HG02642 (cell line): ENCODE data around the gene AGAP3.

Experiments
- ATAC-seq: cut with Tn5 transposase; IDR thresholded peaks from one replicate; pipeline ENCODE4 v1.9.1; 2021; ENCODE audit warnings: mild to moderate bottlenecking; ENCODE audit not compliant: unreplicated experiment, poor library complexity

The AGAP3 gene

DNA sequence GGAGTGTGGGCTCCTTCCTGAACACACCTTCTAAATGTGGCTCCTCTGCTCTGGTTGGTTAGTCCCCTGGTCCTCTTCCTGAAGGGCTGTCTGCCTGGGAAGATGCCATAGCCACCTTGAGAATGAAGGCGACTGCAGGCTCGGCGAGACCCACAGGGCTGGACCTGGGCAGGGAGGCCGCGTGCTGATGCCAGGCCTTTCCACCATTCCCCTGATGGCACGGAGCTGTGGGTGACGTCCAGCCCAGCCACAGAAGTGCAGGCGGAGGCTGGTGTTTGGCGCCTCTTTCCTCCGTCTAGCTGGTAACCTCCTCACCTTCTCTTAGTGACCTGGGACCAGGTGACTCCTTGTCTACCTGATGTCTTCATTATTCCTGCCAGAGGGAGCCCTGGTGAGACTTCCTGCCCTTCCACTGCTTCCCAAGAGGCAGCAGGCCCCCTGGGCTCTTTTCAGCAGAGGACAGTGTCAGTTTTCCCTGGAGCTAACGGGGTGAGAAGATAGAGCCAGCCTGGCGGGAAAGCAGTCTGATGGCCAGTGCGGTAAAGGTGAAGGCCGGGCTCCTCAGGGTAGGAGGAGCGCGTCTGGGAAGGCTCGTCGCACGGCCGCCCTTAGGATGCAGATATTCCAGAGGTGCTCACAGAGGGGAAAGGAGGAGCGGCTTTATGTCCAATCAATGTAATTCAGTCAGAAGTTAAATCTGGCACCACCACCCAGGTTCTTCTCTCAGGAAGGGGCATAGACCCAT, 46.4 kb downstream of the AGAP3 start:
- no peak for ATAC-seq

DNA sequence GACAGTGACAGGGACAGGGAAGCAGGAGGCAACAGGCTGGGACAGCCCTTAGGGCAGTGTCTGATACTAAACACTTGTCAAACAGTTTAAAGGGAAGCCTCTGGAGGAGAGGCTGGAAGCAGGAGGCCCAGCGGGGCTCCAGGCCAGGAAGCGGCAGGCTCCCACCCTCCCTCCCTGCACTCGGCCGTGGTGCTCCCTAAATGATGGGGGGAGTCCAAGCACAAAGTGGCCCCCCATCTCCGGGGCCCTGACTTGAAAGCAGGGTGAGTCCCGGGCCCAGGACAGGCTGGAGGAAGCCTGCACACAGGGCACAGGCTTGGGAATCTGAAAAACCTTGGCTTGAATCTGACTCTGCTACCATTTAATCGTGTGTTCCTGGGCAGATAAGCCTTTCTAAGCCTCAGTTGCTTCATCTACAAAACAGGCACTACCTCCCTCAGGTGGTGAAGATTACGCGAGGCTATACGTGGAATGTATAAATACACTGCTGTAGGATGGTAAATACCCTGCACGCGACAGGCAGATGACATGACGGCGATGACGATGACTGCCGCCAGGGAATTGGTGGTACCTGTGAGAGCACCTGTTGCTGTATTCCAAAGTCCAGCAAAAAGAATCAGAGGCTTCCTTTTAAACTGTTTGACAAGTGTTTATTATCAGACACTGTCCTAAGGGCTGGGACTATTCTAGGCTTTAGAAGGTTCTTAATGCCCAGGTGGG, 47.2 kb downstream of the AGAP3 start:
- no peak for ATAC-seq

DNA sequence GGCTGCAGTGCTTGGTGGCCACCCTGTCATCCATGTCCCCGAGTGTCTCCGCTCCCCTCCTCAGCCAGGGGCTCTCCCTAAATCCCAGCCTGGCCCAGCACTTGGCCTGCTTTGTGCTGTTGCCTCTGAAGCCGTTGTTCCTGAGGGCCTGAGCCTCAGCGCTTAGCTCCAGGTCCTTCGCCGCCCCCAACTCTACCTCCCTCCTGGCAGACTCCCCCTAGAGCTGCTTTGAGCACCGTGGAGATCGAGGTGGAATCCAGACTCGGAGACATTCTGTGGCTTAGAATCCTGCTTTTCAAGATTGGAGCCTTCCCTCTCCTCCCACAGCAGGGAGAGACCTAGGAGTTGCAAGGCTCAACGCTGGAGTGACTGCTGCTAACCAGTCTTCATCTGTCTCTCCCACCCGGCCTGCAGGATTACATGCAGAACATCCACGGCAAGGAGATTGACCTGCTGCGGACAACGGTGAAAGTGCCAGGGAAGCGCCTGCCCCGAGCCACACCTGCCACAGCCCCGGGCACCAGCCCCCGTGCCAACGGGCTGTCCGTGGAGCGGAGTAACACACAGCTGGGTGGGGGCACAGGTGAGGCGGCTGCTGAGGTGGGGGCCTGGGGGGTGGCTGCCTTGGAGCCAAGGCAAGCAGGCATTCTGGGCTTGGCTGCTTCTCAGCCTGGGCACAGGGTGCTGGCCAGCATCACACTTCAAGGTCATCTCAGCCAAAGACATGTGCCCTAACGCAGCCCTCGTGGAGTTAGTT, 47.9 kb downstream of the AGAP3 start:
- no peak for ATAC-seq

DNA sequence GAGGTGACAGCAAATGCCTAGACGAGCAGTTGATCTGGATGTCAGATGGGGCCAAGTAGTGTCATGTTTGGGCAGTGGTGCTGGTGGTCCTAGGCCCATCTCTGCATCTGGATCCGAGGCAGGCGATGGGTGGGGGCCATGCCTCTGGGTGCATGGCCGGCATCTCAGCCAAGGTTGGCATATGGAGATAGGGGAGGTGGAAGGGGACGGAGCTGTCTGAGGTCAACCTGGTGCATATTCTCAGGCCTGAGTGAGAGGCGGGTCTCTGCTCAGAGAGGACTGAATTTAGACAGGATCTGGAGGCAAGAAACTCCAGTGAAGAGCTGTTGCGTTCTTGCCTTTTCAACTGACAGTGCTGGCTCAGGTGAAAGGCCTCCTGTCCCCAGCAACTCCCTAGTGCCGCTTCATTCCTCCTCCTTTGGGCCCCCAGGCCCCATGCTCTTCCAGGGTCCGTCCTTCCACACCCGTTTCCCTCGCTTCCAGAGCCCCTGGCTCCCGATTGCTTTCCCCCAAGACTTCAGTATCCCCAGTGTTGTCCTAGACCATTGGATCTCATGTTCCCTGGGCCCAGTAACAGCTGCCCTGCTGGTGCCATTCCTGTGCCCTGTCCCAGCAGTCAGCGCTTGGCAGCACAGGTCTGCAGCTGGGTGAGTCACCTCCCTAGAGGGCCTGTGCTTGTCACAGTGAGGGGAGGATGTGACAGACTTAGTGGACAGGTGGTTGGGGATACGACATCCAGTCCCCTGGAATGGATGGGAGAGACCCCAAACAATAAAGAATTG, 48.7 kb downstream of the AGAP3 start:
- no peak for ATAC-seq

DNA sequence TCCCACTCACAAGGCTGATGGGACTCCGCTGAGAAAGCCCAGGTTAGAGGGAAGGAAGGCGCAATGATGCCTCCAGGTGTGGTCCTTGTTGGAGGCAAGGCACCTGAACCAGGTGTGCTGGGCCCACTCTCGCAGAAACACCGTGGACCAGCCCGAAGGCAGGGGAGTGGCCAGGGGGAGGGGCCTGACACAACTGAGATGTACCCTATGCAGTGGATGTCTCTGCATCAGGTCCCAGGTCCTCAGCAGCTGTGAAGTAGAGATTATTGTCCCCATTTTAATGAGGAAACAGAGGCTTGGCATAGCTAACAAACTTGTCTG, 49.2 kb downstream of the AGAP3 start:
- no peak for ATAC-seq

DNA sequence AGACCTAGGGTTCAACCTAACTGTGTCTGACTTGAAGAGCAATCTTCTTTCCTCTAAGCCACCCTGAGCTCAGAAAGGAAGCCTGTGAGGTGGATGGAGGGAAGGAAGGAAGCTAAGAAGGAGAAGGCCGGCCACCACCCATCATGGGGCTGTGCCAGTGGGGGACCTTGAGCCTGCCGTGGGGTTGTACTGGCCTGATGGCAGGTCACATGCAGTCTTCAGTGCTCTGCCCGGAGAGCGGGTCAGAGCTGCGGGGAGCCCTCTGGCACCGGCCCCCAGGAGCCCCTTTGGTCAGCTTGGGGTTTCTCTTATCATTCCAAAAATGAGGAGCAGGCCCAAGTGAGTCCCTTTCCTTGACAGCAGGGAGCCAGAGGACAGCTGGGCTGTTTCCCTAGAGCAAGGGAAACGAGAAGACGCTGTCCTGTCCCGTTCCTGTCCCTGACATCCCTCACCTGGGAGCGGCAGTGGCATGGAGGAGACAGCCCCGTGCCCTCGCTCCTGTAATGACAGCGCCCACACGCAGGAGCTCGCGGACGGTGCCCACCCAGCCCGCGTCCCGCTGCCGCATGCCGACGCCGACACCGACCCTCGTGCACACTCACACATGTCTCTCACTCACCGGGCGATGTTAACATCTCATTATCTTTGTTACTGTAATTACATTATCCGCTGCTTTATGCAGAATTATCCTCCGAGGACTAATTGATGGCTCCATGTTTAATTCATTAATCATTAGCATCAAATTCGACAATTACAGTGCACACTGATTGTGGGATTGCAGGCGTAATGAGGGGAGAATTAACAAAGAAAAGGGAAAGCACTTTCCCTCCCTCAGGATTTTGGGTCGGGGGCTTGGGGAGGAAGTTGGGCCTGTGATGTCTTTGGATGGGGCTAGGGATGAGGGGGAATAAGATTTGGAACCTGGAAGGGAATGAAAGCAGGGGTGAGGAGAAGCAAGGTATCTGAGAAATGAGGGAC, 49.9 kb downstream of the AGAP3 start:
- ATAC-seq: no peak

DNA sequence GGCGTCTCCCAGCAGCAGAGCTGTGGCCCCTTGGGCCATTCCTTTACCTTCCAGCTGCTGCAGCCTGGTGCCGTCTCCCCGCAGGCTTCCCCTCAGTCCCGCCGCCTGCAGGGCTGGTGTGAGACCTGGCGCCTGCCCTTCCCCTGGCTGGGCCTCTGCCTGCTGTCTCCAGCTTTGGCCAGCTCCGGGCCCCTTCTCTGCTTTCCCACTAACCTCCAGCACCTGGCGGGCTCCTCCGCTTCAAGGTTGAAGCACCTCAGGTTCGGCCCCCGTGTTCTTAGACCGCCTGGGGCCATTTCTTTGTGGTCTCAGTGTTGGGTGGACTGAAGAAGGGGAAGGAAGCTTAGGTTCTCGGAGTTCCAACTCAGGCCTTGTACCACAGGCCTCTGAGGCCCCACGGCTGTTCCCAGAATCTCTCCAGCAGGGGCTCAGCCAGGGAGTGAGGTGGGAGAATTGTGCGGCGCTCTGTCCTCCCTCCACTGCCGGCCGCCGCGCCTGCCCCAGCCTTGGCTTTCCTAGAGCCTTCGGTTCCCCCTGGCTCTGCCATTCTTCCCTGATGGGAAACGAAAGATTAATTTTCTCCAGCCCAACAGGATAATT, 50.9 kb downstream of the AGAP3 start:
- ATAC-seq: no peak

DNA sequence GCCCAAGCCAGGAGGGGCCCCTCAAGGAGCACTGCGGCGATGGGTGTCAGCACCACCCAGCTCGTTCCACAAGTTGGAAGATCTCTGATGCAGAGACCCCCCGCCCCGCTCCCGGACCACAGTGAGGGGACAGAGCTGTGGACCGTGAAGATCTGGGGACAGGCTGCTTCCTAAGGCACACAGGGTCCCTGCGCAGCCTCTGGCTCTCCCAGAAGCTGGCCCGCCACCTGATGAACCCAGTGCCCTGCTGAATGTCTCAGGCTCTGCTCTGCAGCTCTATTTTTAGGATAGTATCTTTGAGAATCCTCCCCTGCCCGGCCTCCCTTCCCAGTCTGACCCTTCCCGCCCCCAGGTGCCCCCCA, 51.5 kb downstream of the AGAP3 start:
- no peak for ATAC-seq

DNA sequence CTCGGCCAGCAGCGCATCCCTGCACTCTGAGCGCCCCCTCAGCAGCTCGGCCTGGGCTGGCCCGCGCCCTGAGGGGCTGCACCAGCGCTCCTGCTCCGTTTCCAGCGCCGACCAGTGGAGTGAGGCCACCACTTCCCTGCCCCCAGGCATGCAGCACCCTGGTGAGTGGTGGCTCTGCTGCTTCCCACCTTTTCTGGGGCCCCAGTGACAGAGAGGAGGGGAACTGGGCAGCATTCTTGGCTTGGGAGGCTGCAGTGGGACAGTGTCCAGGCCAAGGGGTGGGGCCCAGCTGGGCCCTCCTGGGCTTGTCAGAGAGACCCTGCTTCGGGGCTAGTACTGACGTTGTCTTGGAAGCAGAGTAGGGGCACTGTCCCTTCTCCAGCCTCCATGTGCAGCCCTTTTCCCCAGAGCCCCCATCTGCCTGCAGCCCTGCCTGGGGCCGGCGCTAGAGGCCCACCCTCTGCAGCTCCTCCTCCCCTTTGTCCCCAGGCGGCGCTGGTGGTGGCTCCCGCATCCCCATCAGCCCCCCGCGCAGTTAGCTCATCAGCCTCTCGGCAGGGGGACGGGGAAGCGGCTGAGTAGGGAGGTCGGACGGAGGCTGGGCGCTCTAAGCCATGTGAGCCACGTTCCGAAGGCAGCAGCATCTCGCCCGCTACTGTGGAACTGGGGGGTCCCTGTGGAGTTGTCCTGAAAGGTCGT, 52.0 kb downstream of the AGAP3 start:
- no peak for ATAC-seq

DNA sequence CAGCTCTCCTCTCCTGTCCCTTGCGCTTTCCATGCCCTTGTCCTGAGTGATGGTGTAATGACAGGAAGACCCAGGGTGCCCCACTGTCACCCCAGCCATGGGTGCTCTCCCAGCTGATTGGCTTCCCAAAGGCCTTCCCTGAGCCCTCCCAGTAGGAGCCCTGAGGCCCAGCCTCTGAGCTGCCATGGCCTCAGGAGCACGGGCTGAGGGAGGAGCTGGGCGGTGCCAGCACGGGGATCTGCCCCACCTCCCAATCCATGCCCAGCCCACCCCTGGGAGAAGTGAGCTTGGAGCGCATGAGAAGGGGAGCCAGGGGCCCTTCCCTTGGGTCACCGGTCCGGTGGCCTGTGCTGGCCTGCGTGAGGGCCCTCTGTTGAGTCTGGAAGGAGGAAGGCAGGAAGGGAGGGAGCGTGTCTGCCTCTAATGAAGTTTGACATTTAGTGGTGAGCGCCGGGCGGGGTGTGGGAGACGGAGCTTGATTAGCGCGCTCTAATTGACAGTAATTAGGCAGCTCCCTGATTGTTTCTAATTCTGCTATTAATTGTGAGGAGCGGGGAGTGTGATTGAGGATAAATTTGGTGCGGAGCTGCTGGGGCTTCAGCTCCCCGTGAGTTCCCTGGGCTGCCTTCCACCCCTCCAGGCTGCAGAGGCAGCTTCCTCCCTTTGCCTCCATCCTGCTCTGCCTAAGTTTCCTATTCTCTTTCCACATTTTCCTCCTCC, 53.0 kb downstream of the AGAP3 start:
- ATAC-seq: no peak

DNA sequence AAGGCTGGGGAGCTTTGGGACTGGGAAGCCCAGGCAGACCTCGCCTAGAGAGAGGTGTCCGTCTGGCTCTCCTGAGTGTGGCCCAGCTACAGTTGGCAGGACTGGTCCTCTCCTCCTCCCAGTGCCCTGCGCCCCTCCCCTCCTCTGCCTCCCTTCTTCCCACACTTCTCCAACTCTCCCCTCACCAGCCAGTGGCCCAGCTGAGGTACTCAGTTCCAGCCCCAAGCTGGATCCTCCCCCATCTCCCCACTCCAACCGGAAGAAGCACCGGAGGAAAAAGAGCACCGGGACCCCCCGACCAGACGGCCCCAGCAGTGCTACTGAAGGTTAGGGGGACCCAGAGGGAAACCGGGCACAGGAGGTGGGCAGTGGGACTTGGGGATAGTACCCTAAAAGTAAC, 53.5 kb downstream of the AGAP3 start:
- no peak for ATAC-seq

DNA sequence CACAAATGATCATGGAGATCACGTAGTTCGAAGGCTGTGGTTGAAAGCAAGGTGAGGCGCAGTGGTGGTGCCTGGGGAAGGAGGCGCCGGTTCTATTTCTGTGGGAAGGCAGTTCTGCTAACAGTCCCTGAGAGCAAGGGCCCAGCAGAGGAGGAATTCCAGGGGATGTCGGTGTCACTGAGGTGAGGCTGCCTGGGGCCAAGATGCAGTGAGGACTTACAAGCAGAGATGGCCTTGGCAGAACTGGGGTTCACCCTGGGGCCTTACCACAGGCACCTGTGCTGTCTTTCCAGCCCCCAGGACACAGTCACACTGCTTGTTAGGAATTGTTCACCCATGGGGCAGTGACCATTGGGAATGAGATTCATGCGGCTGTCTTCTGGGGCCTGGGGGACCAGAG, 54.6 kb downstream of the AGAP3 start:
- ATAC-seq: no peak

DNA sequence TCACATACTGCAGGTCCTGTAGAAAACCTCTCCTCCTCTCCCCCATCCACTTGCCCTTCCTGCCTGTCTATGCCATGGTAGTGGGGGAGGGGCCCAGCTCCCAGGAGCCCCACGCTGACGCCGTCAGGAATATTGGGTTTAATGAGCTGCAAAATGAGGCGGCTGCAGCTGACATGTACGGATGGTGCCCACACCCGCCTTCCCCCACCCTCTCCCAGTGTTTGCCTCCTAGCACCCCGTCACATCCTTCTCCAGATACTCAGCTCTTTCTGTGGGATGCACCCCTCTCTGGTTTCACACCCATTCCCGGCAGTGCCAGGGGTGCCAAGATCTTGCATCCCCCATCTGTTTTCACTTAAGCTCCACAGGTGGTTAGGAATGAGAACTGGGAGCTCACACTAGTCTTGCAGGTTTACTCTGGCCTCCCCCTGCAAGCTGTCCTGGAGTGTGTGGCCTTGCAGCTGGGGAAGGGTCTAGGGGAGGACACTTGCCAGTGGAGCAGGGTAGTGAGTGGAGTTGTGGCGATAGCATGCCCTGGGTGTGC, 55.1 kb downstream of the AGAP3 start:
- no peak for ATAC-seq

DNA sequence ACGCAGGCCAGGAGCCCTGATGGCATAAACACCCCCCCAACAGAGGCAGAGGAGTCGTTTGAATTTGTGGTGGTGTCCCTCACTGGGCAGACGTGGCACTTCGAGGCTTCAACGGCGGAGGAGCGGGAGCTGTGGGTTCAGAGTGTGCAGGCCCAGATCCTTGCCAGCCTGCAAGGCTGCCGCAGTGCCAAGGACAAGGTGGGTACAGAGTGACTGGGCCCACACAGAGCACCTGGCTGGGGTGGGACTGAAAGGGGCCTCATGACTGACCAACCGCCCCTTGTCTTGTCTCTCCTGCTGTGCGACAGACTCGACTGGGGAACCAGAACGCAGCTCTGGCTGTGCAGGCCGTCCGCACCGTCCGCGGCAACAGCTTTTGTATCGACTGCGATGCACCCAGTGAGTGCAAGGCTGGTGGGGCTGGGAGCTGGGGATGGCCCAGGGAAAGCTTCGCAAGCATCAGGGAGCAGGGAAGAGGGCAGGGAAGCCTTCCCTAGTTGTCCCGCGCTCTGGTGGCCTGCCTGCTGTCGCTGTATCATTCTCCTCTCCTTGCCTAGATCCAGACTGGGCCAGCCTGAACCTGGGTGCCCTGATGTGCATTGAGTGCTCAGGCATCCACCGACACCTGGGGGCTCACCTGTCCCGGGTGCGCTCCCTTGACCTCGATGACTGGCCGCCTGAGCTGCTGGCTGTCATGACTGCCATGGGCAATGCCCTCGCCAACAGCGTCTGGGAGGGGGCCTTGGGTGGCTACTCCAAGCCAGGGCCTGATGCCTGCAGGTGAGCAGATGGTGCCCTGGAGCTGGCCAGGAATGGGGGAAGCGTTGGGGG, 55.8 kb downstream of the AGAP3 start:
- no peak for ATAC-seq

DNA sequence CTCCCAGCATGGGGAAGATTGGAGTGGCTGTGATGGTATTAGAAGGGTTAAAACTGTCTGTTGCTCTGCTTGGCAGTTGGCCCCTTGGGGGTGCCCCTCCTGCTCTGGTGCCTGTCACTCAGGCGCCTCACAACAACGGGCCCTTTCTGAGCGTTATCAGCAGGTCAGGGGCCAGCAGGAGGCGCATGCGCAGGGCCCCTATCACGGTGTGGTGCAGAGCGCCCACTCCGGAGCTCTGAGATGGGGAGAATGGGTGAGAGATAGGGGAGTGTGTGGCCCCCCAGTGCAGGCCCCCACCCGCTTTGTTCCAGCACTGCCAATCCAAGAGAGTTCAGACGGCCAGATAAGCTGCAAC, 56.4 kb downstream of the AGAP3 start:
- no peak for ATAC-seq

DNA sequence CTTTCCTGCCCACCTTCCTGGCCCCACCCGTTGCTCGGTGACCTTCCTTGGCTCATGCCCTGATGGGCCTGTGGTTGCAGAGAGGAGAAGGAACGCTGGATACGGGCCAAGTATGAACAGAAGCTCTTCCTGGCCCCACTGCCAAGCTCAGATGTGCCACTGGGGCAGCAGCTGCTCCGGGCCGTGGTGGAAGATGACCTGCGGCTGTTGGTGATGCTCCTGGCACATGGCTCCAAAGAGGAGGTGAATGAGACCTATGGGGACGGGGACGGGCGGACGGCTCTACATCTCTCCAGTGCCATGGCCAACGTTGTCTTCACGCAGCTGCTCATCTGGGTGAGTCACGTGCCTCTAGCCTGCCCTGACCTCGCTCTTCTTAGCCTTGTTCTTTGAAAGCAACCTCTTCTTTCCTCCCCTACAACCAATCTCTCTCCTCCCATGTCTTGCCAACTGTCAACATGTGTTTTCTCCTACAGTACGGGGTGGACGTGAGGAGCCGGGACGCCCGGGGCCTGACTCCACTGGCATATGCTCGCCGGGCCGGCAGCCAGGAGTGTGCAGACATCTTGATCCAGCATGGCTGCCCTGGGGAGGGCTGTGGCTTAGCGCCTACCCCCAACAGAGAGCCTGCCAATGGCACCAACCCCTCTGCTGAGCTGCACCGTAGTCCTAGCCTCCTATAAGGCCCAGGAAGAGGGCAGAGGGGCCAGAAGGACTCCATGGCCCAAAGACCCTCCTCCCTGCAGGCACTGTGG, 57.2 kb downstream of the AGAP3 start:
- no peak for ATAC-seq
